Measurements from ENCODE around the gene ZBTB7B.

Gene ZBTB7B

GRCh38 chr1:155002464-155003226 is at the start of gene ZBTB7B:
TSS of gene ZBTB7B (plus strand) at chr1:155002802. CDS start at chr1:155014661, 11,859 bp downstream.
- DNase-seq (ENCODE audit: low read depth), result peak; percentile 30

DNA sequence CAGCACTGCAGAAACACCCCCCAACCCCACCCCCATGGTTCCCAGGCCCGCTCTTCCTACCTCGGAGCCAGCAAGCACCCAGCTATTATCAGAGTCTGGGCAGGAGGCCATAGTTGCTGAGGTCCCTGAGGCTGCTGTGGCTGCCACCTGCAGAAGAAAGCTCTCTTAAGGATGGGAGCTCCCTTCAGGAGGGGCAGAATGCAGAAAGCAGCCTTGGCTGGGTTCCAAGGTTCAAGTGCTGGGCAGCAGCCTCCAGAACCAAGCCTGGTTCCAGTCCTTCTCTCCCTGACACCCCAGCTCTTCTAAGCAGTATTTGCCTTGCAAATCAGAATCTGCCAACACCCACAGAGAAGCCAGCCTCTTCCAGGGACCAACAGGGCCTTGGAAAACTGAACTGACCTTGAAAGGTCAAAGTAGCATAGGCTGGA is 49.0 kb upstream of the ZBTB7B start:
- DNase-seq (ENCODE audit: low read depth), result no peak

DNA sequence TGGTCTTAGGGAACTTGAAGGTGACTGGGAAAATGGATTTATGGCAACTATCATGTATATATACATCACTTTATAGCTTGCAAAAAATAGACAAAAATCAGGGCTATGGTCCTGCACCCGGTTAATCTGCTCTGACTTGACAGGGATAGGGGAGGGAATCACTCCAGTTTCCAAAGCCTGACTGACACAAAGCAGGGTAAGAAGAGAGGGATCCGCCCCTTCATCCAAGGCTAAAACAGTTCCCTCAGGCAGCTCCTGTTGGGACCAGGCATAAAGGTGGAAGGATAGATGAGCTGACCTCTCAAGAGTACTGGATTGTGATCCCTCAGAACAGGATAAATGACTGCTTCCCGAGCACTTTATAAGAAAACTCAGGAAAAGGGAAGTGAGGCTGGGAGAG is 48.1 kb upstream of the ZBTB7B start:
- no peak for DNase-seq (ENCODE audit: low read depth)

DNA sequence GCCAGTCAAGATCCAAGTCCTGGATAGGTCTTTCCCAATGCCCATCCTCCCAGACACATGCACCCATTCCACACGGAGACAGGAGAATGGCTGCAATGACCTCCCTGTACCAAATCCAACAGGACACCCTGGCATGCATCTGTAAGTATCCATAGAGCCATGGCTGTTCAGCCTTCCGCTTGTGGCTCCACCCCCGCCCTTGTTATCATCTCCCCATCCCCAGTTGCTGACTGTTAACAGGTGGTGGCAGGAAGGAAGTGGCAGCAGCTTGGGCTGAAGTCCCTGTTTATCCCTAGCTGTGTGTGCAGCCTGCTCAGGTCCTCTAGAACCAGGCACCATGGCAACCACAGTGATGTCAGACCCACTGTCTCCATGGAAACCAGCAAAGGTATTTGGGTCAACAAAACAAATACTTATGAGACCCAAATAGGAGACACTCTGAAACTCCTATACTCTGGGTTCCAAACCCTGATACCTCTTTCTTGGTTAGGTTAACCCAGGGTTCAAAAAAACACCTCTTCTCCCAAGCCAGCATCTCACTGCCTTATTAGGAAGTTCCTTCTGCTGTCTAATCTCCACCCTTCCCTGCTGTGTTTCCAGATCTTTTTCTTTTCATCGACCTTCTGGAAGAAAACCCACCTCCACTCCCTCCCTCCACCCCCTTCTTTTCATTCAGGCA is 47.4 kb upstream of the ZBTB7B start:
- peak; percentile 67 for DNase-seq (ENCODE audit: low read depth)

GRCh38 chr1:154955718-154956543 is 46.7 kb upstream of the ZBTB7B start, which contains the start of gene PBXIP1:
TSS of gene PBXIP1 (minus strand) at chr1:154956099. CDS start at chr1:154953721, 2,378 bp downstream.
- peak; percentile 82 for DNase-seq (ENCODE audit: low read depth)

GRCh38 chr1:154956544-154956941 is 46.1 kb upstream of the ZBTB7B start:
- no peak for DNase-seq (ENCODE audit: low read depth)

DNA sequence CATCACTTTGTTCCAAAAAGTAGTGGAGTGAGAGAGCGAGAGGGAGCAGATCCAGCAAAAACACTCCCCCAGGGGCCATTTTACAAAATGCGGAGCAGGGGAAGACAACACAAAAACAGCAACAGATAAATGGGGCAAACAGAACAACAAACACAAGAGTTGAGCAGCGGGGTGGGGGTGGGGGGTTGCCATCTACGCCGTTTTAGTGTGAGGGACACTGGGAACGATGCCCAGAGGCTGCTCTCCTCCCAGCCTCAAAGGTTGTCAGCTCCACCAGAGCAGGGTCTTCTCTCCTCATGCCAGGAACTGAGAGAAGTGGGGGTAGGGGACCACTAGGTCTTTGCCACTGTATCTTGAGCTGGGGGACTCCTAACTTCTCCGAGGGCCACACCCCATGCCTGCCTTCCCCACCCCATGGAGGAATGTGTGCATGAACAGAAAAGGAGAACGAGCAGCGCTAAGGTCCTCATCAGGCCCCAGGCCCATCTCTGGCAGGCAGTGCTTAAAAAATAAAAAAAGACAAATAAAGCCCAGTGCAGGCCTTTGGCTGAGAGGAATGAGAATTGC is 45.4 kb upstream of the ZBTB7B start:
- DNase-seq (ENCODE audit: low read depth), result no peak

- DNase-seq (ENCODE audit: low read depth), result no peak
Observed at GRCh38 chr1:154958036-154958435, 44.6 kb upstream of the ZBTB7B start.

GRCh38 chr1:154958681-154959425 is 43.7 kb upstream of the ZBTB7B start:
- no peak for DNase-seq (ENCODE audit: low read depth)

DNA sequence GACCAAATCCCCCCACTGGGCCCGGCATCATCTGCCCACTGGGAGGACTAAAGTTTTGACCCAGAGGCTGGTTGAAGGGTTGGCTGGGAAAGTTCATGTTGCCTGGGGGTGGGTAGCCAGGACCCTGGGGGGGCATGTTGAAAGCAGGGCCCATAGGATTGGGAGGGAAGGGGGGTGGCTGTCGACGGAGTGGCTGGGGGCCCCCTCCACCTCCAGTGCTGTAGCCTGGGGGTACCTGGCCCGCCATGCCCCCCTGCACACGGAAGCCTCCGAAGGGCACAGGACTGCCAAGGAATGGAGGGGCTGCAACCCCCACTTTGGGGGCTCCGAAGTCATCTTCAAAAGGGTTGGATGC is 43.2 kb upstream of the ZBTB7B start:
- DNase-seq (ENCODE audit: low read depth), result no peak

GRCh38 chr1:154960446-154961136 is 42.0 kb upstream of the ZBTB7B start:
- DNase-seq (ENCODE audit: low read depth), result no peak

DNA sequence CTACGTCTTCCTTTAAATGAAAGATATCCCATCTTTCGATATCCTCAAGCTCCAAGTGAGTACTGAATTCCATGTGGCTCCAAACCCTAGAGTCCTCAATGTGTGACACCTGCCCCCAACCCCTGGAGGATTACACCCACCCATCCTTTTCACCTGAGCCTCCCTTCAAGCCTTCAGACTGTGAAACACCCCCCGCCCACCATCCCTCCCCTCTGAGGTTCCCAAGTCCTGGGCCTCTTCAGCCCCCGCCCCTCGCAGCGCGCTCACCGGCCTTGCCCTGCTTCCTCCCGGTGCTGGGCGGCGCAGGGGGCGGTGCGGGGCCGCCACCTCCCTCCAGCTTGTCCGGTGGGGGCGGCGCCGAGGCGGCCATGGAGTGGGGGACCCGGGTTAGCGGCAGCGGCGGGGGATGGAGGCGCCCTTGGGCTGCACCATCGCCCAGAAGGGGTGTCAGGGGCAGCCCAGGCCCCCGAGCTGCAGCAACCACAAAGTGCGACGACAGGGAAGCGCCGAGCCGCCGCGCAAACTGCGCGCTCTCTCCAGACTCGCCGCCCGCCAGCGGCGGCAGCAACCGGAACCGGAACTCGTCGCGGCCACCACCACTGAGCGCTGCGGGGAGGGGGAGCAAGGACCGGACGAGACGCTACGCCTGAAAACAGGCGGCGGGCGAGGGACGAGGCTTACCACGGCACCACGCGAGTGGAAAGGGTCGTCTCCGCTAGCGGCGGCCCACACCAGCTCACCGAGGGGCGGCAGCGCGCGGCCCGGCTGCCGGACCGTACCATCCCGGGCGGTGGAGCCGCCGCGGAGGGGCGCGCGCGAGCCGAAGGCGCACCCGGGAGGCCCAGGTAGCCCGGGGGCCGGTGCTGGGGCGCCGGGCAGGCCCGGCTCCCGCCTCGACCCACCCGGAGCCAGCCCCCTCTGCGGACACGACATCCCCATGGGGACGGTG is 41.1 kb upstream of the ZBTB7B start, which contains the start of gene PYGO2:
Gene PYGO2 (minus strand): TSS at position 576 of the 949 bp plus-strand sequence. CDS start 206 bp downstream, at position 370.
- peak; percentile 73 for DNase-seq (ENCODE audit: low read depth)

DNA sequence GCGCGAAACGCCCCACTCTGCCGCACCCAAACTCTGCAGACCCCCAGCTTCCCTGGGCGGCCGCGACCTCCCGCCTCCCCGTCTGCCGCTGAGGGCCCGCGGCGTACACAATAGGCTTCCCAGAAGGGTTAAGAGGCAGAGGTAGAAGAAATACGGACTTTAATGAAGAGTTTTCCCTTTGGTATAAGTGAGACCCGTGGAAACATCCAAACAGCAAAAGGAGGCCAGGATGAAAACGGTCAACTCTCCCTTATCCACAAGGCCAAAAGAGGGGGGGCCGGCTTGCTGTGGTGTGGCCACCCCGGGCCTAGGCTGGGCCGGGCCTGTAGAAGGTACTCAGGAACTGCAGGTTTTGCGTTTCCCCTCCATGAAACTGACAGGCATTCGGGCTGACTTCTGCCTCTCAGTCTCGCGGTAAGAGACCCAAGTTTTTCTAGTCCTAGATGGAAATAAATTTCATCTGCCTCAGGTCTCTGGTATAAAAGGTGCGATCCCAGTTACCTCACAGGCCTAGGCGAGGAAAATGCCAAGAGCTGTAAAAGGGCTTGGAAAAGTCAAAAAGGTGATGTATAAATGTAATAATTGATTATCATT is 40.3 kb upstream of the ZBTB7B start:
- DNase-seq (ENCODE audit: low read depth), result no peak

DNA sequence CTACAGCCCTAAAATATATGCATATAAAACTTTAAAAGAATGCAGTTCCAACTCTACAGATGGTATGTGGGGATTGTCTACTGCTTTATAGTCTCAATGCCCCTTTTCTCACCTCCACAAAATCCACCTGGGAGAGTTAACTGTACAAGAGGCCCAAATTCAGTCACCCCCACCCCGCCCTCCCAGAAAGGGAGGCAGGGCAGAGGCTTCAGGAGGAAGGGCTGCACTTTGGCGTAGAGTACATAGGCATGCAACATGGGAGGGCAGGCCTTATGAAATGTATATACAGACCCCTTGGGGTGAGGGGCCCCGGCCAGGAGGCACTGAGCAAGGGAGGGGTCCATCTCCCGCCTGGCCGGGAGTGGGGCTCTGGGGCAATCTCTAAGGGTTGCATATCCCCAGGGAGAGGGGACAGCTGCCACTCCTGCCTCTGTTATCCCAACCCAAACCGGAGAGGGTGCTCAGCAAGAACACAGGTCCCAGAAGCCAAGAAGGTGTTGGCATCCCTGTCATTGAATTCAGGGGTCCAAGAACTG is 39.7 kb upstream of the ZBTB7B start:
- no peak for DNase-seq (ENCODE audit: low read depth)

DNA sequence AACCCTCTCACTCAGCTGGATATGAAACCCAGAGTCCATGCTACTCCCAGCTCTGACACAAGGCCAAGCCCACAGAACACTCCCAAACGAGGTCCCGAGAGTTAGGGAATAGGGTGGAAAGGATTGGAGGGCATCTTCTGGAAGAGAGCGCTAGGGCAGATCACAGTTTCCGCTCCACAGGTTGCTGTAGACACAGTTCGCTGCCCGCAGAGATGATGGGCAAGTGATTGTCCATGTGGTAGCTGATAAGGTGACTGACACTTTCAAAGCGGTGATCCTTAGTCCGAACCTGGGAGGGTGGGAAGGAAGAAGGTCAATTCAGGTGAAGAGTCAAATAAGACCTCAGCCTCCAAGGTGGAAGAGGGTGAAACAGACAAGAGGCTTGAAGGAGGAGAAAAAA is 39.0 kb upstream of the ZBTB7B start:
- DNase-seq (ENCODE audit: low read depth), result no peak

- no peak for DNase-seq (ENCODE audit: low read depth)
Observed at GRCh38 chr1:154964359-154964758, 38.2 kb upstream of the ZBTB7B start.

GRCh38 chr1:154966111-154966510 is 36.5 kb upstream of the ZBTB7B start:
- DNase-seq (ENCODE audit: low read depth), result no peak

DNA sequence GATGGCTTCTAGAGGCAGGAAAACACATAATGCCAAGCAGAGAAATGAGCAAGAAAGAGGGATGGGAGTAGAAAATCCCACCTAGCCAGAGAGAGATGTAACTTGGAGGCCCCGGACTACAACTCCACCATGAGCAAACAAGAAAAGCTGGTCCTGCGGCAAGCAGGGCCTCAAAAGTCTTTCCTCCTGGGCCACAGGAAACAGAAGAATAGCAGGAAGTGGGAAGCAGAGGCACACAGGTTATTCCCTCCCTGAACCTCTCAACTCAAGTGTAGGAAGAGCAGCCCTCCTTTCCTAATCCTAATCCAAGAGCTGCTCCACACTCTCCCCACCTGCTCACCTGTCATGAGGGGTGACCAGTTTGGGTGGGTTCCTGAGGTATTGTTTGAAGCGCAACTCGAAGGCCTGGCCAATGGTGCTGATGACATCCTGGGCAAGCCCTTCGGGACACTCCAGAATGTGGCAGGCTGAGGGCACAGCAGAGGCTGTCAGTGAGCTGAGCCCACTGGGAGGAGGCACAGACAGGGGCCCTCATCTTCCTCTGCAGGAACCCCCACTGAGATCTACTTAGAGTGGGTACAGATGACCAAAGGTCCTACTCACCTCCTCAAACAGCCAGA is 35.2 kb upstream of the ZBTB7B start:
- no peak for DNase-seq (ENCODE audit: low read depth)

DNA sequence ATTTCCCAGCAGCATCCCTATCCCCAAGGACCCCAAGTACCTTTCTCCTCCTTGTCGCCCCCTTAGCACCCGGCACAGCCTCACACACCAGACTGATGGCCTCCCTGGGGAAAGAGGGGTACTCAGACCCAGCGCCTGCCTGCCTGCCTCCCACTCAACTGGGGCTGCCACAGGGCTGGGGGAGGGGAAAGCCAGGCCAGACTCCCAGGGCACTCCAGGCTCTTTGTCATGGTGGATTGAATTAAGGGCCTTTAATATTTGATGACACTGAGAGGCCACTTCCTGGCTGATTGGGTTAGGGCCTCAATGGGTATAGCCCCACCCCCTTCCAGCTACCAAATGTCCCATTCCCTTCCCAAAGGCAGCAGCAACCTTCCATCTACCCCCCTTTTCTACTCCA is 33.9 kb upstream of the ZBTB7B start:
- DNase-seq (ENCODE audit: low read depth), result no peak
